EL (cell line): ENCODE measurements around the gene HOXD11.

Experiments
- DNase-seq: peaks from one replicate; pipeline ENCODE4 v3.0.0-alpha.2; 2016

Gene HOXD11

DNA sequence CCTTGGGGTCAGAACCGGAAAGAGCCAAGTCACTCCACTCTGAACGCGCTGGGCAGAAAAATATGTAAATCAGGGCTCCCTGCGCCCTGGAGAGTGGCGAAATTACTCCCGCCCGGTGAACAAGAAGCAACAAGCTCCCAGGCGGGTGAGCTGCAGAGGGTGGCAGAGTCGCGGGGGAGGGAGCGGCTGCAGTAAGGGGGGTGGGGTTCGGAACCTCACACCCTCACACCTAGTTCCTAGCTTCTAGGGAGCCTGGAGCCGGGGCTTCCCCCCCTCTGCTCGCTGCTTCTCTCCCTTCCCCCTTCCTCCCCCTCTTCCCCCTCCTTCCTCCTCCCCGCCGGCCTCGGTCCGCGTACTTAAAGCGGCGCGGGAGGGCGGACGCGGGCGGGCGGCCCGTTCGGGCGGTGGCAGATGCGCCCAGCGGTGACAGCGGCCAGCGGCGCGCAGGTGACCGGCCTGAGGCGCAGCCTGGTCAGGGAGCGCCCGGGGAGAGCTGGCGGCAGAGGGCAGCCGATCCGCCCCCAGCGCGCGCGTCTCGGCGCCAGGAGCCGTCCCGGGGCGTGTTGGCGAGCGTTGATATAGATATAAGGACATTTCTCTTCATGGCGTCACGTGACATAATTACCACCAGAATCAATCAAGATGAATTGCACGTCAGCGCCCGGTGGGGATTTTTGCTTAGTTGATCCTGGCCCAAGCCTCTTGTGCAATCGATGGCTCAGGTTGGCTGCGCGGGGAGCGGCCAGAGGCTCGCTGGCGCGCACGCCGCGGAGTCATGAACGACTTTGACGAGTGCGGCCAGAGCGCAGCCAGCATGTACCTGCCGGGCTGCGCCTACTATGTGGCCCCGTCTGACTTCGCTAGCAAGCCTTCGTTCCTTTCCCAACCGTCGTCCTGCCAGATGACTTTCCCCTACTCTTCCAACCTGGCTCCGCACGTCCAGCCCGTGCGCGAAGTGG, at the start of gene HOXD11:
Gene HOXD11 (plus strand): TSS at position 700 of the 959 bp plus-strand sequence. CDS start 76 bp downstream, at position 776.
- peak; percentile 53 for DNase-seq

DNA sequence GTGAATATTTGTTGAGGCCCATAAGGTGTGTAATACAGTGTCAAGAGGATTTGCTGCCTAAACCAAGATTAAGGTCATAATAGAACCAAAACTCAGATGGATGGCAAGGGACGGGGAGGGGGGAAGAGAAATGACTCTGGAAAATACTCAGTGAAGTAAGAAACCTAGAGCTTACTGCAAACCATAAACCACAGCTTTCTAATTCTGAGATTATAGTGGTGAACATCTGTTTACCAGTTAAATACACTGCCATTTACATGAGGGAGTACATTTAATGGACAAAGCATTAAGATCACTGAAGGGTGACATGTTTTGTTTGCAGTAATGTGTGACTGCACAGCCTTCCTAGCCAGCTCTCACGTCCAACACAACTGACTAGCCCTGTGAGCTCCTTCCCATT, 43.1 kb upstream of the HOXD11 start:
- no peak for DNase-seq

GRCh38 chr2:176066645-176067588, 40.2 kb upstream of the HOXD11 start:
- no peak for DNase-seq

DNA sequence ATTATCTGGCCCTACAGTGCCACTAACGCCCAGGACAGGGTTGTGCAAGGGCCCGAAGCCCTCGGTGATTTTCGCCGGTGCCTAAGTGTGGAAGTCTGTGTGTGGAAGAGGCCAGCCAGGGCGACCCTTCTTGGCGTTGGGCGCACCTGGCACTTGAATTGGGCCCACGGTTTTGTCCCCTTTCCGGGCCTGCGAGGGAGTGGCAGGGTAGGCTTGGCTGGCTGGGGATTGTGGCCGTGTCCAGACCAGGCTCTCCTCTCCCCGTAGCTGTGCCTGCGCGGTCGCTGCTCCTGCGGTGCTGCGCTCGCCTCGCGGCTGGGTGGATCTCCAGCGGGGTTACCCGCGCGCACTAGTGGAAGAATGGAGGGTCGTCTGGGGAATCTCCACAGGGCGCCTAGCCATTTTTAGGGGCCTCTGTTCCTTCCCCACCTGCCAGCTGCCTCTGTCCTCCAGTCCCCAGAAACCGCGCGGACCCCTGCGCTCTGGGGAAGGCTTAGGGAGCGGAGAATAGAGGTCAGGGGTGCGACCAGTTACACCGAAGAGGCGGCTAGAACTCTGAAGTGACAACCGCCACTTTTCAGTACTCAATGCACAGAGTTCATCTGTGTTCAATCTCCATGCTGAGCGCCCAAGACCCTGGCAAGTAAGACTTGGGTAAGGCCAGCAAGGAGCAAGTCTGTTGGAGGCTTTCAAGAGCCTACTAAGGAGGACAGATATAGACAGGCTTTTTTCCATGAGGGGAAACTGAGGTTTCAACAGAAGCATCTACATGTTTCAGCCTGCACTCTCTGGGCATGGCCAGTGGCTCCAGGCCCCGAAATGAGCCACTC, 39.3 kb upstream of the HOXD11 start:
- no peak for DNase-seq

DNA sequence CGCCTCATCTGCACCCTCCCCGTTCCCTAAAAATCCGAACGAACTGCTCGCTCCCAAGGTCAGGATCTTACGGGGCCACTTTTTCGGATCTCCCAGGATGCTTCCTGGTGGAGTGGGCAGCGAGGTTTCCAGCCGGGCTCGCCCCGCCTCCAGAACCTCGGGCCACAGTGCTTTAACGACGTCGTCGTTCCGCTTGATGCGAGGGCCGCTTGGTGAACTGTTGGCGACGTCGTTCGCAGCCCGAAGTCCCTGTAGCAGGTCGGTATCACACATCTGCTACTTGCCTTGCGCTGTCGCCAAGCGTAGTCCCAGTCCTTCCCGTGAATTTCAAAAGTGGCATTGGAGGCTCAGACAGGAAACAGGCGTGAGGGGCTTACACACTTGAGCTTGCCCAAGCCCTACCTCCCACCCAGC, 38.7 kb upstream of the HOXD11 start:
- no peak for DNase-seq

- no peak for DNase-seq
Observed at GRCh38 chr2:176071330-176072291, 35.5 kb upstream of the HOXD11 start.

- DNase-seq: no peak
Observed at GRCh38 chr2:176072292-176072669, 34.8 kb upstream of the HOXD11 start.

DNA sequence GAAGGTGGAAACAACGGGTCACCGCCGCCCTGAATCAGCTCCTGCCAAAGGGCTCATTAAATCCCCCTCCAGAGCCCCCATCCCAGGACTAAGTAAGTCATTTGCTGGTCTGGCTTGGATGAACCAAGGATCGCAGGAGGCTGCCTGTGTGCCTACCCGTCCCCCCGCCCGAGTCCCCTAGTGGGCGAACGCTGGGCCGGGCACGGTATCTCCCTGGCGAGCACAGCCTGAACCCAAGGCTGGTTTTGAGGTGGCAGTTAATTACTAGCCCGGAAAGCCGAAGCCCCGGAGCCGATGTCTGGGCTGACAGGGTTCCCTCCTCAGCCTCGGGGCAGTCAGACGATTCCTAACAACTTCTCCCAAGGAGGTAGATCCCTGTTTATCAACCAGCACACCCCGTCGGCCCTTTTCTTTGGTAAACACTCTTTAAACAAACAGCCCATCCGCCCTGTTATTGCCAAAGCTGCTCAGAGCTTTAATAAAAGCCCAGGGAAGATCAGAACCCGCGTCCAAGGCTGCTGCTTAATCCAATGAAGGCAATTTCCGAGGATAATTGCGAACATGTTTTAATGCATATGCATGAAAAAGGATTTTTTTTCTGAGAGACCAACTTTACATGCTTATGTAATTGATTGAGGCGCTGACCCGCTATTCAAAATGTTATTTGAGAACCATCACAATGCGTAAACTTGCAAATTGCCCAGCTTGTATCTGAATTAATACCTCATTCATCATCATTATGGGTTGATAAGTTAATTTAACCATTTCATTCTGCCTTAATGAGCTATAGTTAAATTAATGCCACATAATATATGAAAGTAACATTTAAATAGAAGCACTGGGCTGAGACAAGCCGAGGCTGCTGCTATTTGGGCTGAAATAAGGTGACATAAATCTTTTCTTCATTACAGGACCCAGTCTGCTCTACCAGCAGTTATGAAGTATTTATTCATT, 33.9 kb upstream of the HOXD11 start:
- DNase-seq: no peak

GRCh38 chr2:176074919-176075425, 32.1 kb upstream of the HOXD11 start:
- no peak for DNase-seq

DNA sequence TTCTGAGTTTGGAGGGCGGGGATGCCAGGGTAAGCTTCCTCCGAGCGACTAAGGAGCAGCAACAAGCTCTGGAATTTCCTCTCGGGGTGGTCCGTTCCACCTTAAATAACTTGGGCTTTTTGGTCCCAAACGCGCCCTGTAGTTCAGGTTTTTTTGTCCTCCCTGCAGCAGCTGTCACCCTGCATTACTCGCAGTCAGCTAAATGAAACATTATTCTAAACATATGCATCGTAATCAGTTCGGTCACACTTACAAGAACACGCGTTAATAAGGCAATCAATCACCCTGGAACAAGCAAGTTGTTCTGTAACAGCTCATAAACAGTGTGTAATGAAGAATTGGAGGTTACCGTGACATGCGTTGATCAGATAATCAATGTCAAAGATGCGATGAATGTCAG, 31.6 kb upstream of the HOXD11 start:
- DNase-seq: no peak

DNA sequence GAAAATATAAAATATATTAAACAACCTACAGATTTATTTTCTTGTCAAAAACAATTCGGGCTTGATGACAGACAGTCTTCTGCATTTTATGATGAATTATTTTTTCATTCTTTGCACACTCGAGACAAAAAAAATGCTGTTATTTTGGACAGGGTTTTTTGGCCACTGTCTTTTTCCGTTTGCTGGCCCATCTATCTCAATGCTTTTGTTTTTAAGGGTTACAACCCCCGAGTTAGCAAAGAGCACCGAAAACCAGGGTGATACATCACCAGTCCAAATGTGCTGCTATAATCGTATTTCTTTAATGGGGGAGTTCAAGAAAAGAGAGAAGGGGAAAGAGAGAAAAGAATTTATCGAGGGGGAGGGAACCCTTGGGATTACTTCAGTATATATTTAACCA, 31.0 kb upstream of the HOXD11 start:
- DNase-seq: no peak

GRCh38 chr2:176076796-176077195, 30.3 kb upstream of the HOXD11 start:
- DNase-seq: no peak

- no peak for DNase-seq
Observed at GRCh38 chr2:176078541-176079284, 28.4 kb upstream of the HOXD11 start.

- no peak for DNase-seq
Observed at GRCh38 chr2:176079285-176079830, 27.7 kb upstream of the HOXD11 start.

DNA sequence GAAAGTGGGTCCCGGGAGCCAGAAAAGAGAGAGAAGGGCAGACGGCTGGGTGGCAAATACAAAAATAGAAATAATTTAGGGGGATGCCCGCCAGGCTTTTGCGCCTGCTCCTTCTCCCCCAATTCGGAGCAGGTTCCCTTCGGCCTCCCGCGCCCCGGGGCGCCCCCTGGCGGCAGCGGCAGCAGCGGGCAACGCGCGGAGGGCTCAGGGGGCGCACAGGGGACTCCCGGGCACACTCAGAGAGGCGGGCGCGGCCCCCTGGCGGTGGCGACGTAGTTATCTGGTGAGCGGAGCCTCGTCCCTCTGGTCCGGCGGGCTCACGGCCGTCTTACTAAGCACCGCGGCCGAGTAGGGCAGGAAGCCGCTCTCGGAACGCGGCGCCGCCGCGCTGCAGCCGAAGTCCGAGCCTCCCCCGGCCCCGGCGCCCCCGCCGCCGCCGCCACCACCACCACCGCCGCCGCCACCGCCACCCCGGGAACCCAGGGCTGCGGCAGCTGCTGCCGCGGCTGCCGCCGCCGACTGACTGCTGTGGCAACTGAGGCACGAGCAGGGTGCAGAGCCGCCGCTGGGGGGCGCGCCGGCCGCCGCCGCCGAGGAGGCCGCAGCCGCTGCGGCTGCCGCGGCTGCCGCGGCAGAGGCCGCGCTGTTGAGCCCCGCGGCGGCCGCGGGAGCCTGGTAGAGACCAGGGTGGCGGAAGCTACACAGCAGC, 27.1 kb upstream of the HOXD11 start:
- DNase-seq: peak; percentile 76

DNA sequence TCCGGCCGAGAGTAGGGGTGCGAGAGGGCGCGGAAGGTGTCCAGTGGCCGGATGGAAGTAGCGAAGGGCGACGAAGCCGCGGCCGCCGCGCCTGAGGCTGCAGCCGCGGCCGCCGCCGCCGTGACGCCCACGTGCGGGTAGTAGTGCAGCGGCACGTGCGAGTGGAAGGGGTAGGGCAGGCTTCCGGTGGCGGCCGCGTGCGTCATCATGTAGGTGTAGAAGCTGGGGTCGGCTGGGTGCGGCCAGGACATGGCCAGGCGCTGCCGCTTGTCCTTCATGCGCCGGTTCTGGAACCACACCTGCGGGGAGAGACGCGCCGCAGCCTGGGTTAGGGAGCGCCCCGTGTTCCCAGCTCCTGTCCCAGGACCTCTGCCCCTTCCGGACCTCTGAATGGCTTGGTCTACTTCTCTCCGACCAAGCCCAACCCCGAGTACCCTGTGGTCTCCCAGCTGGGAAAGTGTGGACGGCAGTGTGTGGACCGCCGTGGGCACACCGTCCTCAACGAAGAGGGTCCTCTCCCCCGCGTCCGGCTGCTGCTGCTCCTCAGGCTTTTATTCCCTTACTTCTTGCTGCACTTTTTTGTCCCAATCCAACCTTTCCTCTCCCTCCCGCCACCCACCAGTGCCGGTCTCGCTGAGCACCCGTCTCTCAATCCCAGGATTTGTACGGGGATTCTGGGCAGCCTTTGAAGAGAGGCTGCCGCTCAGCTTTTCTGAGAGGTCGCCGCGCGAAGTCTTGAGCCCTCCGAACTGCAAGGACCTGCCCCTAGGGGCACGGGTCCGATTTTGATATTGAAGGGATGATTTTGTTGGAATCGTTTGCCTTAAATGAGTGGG, 26.3 kb upstream of the HOXD11 start:
- peak; percentile 37 for DNase-seq

GRCh38 chr2:176081376-176081836, 25.7 kb upstream of the HOXD11 start:
- no peak for DNase-seq
